Adrenal gland (tissue), 12 donors: ENCODE measurements around the gene NANOS1. TPM values are rescaled to one million over a fixed set of nuclear protein-coding genes. Genes with fewer than 3 reads are reported as not detected.

Experiments
- DNase-seq, 7 donors: peaks; one replicate each; pipeline ENCODE4 v3.0.0-alpha.2; 2019 to 2020
- H3K27ac ChIP-seq, 5 donors: fragments of 200-600 bp; sonication (generic) in 4 of 5; 1 replicate in 3 of 5; 2 replicates in 2 of 5; pipeline versions ENCODE4 v1.5.1 to v1.8.0; 2016 to 2020; ENCODE audit warnings: mild to moderate bottlenecking in 1 of 5
- H3K27me3 ChIP-seq: fragments of 200-600 bp; 2 replicates; pipeline ENCODE4 v1.8.0; 2021
- H3K36me3 ChIP-seq, 2 donors: fragments of 200-600 bp; replicated peaks in 1 of 2; 1 replicate in 1 of 2; 2 replicates in 1 of 2; pipeline versions ENCODE4 v1.5.1 to v1.8.0; 2018 to 2022
- H3K4me1 ChIP-seq, 2 donors: fragments of 200-600 bp; replicated peaks in 1 of 2; 1 replicate in 1 of 2; 2 replicates in 1 of 2; pipeline versions ENCODE4 v1.5.1 to v1.8.0; 2018 to 2021
- H3K4me3 ChIP-seq, 4 donors: fragments of 200-600 bp; sonication (generic) in 3 of 4; one replicate each; pipeline ENCODE4 v1.5.1; 2016 to 2018
- H3K9me3 ChIP-seq, 3 donors: fragments of 200-600 bp; sonication (generic) in 1 of 3; replicated peaks in 1 of 3; 1 replicate in 2 of 3; 2 replicates in 1 of 3; pipeline versions ENCODE4 v1.5.1 to v1.8.0; 2016 to 2021
- POLR2A ChIP-seq, 2 donors: fragments of 450-650 bp; IDR thresholded peaks; one replicate each; pipeline ENCODE4 v1.6.1; 2017; ENCODE audit warnings: antibody characterized with exemption in 2 of 2, mild to moderate bottlenecking in 2 of 2, moderate library complexity in 1 of 2
- WGBS, 4 donors: extraction: QIAGEN DNeasy Blood & Tissue Kit in 2 of 4; methylation state at CpG; one replicate each; pipeline versions ENCODE4 v1.1.5 to v1.1.7; 2013 to 2017; 5-methylcytosine and 5-hydroxymethylcytosine counted together
- intact Hi-C, 2 donors: fragments of 100-400 bp; cut with DNase I; formaldehyde crosslinking; loops; one replicate each; pipeline versions ENCODE4 v1.14.1 to v1.15.0; 2022 to 2023
- polyA plus RNA-seq, 3 donors: library from polyadenylated mRNA; stranded (reverse); fragments of 200-250 nt in 2 of 3; fragments of 350-450 nt in 1 of 3; fragmentation: Illumina TruSeq in 1 of 3; extraction: RNeasy Lipid Tissue Mini Kit (QIAGEN cat#74804) in 1 of 3; gene quantifications; one replicate each; pipeline ENCODE4 v1.2.3, GENCODE V29; 2013 to 2014
- total RNA-seq, 9 donors: library from RNA; depleted of rRNA in 4 of 9; stranded (reverse); fragments of >200 nt in 4 of 9; fragments of 120-200 nt in 1 of 9; fragmentation: NEBNext Ultra II Directional in 1 of 9; extraction: Animal tissue kit (Norgen Biotek cat#: 25700) in 1 of 9; gene quantifications; one replicate each; pipeline versions ENCODE4 v1.1.0 to v1.2.4, GENCODE V29; 2013 to 2023
- TF ChIP-seq, protein P1 (sequence below), 6 experiments: fragments of 450-650 bp in 4 of 6; fragments of 200-600 bp in 2 of 6; sonication (generic) in 1 of 6; IDR thresholded peaks; 1 replicate in 5 of 6; 2 replicates in 1 of 6; pipeline versions ENCODE4 v1.5.1 to v1.8.0; 2016 to 2021; ENCODE audit warnings: antibody characterized with exemption in 6 of 6, mild to moderate bottlenecking in 2 of 6, moderate library complexity in 1 of 6
- donor health status: healthy with polysubstance abuse.
- donor health status: Bipolar disorder and iron deficiency.
- donor health status: DM: yes; HTN: yes; CAD: no.
- donor health status: DM: no; HTN: no; CAD: no.
- donor health status: DM: no; HTN: no; CAD: no.
- donor health status: DM: yes; HTN: yes; CAD: no.

NANOS1 gene
- total and polyA plus RNA-seq, 12 donors, result 2.8 to 38.9 (median 9.4) TPM

DNA sequence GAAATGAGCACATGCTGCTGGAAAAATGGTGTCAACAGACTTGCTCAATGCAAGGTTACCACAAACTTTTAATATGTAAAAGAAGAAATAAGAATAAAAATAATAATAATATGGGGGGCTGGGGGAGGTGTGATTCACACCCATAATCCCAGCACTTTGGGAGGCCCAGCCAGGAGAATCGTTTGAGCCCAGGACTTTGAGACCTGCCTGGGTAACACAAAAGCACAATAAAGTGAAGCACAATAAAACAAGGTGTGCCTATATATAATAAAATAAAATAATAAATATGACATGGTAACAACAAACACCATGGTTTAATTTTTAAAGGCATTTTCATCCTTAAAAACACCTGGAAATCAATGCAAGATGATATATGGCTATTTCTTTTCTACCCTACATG lies 26.0 kb downstream of the NANOS1 start:
- Histone ChIP-seq H3K4me3 (no peak overlapping the region), H3K4me1 (no peaks in the 10 kb centered on the region), H3K27ac (no peak overlapping the region), H3K36me3 (peaks cover 0 to 97% of the 10 kb centered on the region in 2 donors), H3K9me3 (no peaks in the 10 kb centered on the region), H3K27me3 (no peaks in the 10 kb centered on the region)
- intact Hi-C loops, result no loop called here
- no peak for DNase-seq
- TF ChIP-seq, protein P1, sequence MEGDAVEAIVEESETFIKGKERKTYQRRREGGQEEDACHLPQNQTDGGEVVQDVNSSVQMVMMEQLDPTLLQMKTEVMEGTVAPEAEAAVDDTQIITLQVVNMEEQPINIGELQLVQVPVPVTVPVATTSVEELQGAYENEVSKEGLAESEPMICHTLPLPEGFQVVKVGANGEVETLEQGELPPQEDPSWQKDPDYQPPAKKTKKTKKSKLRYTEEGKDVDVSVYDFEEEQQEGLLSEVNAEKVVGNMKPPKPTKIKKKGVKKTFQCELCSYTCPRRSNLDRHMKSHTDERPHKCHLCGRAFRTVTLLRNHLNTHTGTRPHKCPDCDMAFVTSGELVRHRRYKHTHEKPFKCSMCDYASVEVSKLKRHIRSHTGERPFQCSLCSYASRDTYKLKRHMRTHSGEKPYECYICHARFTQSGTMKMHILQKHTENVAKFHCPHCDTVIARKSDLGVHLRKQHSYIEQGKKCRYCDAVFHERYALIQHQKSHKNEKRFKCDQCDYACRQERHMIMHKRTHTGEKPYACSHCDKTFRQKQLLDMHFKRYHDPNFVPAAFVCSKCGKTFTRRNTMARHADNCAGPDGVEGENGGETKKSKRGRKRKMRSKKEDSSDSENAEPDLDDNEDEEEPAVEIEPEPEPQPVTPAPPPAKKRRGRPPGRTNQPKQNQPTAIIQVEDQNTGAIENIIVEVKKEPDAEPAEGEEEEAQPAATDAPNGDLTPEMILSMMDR (IDR thresholded peaks at IDR 0.05), result no peak
- TF ChIP-seq POLR2A (IDR thresholded peaks at IDR 0.05), result no peak
- WGBS, 4 donors, result 84 to 90% (median 85%) methylated on average over 1 of the region's 1 CpG

DNA sequence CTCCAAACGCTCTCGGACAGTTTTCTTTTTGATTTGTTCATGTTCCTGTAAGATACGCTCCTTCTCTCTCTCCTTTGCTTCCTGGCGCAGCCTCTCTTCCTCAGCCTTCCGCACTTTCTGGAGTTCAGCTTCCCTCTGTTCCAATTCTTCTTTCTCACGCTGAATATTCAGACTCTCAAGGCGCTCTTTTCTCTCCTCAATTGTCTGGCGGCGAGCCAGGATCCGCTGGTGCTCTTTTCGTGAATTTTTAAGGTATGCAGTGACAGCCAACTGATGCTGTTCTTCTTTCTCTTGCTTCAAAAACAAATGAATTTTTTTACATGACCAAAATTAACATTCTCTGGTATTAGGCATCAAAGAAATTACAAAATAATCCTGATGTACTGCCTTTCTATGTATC lies 28.5 kb downstream of the NANOS1 start:
- H3K4me3 ChIP-seq, result no peak overlapping the region
- no peaks in the 10 kb centered on the region for H3K9me3 ChIP-seq
- H3K27ac ChIP-seq, result no peak overlapping the region
- no peak for DNase-seq
- no peaks in the 10 kb centered on the region for H3K27me3 ChIP-seq
- peaks cover 0 to 95% of the 10 kb centered on the region in 2 donors for H3K36me3 ChIP-seq
- no peak for TF ChIP-seq POLR2A (IDR thresholded peaks at IDR 0.05)
- TF ChIP-seq, protein P1 (IDR thresholded peaks at IDR 0.05), result no peak
- 89 to 94% (median 91%) methylated on average over 11 of the region's 11 CpGs for WGBS, 4 donors
- intact Hi-C loops, result no loop called here
- H3K4me1 ChIP-seq, result no peaks in the 10 kb centered on the region

DNA sequence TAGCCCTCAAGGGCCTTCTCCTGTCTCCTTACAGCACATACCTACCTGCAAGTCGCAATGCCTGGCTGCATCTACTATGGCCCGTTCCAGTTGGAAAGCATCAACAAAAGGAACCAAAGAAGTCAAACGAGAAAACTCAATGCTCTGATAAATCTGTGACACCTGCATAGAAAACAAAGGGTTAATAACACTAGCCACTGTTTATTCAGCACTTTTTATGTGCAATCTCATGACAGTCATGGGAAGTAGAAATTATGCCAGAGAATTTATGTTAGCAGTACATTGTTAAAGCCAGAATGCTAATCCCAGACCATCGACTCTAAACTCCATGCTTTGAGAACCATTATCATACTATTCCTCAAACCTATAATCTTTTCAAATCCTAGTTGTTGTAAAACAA lies 30.0 kb downstream of the NANOS1 start:
- intact Hi-C loops, result no loop called here
- Histone ChIP-seq H3K36me3 (peaks cover 0 to 96% of the 10 kb centered on the region in 2 donors), H3K27me3 (no peaks in the 10 kb centered on the region), H3K9me3 (no peaks in the 10 kb centered on the region), H3K27ac (no peak overlapping the region), H3K4me3 (no peak overlapping the region), H3K4me1 (no peaks in the 10 kb centered on the region)
- DNase-seq, result no peak
- TF ChIP-seq, protein P1 (IDR thresholded peaks at IDR 0.05), result no peak
- no peak for TF ChIP-seq POLR2A (IDR thresholded peaks at IDR 0.05)
- 79 to 88% (median 85%) methylated on average over 4 of the region's 4 CpGs for WGBS, 4 donors

DNA sequence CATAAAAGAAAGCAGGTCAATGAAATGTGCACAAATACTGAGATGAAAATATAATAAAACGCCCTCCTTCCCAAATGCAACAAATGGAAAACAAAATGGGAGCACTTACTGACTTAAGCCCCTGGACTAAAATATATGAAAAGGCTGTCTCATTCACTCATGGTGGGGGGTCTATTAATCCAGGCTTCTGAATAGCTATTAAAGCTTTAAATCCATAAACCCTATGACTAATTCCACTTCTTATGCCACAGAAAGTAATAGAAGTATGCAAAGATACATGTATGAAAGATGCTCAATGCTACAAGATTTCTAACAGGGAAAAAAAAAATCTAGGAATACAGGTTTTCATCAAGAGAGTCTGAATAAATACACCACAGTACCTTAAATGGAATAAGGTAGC lies 30.6 kb downstream of the NANOS1 start:
- Histone ChIP-seq H3K4me3 (no peak overlapping the region), H3K36me3 (peaks cover 0 to 96% of the 10 kb centered on the region in 2 donors), H3K27me3 (no peaks in the 10 kb centered on the region), H3K27ac (no peak overlapping the region), H3K4me1 (no peaks in the 10 kb centered on the region), H3K9me3 (no peaks in the 10 kb centered on the region)
- 90 to 97% (median 94%) methylated on average over 1 of the region's 1 CpG for WGBS, 4 donors
- DNase-seq, result no peak
- no peak for TF ChIP-seq POLR2A (IDR thresholded peaks at IDR 0.05)
- TF ChIP-seq, protein P1 (IDR thresholded peaks at IDR 0.05), result no peak
- intact Hi-C loops, result no loop called here
